ENCODE results near the gene DEPP1.

The DEPP1 gene

GRCh38 chr10:44966816-44967509 lies 11.6 kb downstream of the DEPP1 start:
- DNase-seq (ENCODE audit: low spot score) = no peak

- no peak for DNase-seq (ENCODE audit: low spot score)
These were observed 12.3 kb downstream of the DEPP1 start for GRCh38 chr10:44966129-44966815.

GRCh38 chr10:44965651-44966097 lies 12.9 kb downstream of the DEPP1 start:
- no peak for DNase-seq (ENCODE audit: low spot score)

GRCh38 chr10:44965104-44965503 lies 13.5 kb downstream of the DEPP1 start:
- no peak for DNase-seq (ENCODE audit: low spot score)

GRCh38 chr10:44963772-44964633 lies 14.6 kb downstream of the DEPP1 start:
- DNase-seq (ENCODE audit: low spot score) = peak; percentile 97

GRCh38 chr10:44962870-44963738 lies 15.5 kb downstream of the DEPP1 start:
- peak; percentile 76 for DNase-seq (ENCODE audit: low spot score)

- no peak for DNase-seq (ENCODE audit: low spot score)
These were observed 16.5 kb downstream of the DEPP1 start for GRCh38 chr10:44961931-44962750.

- no peak for DNase-seq (ENCODE audit: low spot score)
These were observed 17.4 kb downstream of the DEPP1 start for GRCh38 chr10:44961230-44961571.

GRCh38 chr10:44960482-44961229 lies 18.0 kb downstream of the DEPP1 start:
- no peak for DNase-seq (ENCODE audit: low spot score)

GRCh38 chr10:44960088-44960460 lies 18.5 kb downstream of the DEPP1 start:
- DNase-seq (ENCODE audit: low spot score) = no peak

GRCh38 chr10:44959247-44960087 lies 19.1 kb downstream of the DEPP1 start, which contains the start of gene RASSF4:
TSS of gene RASSF4 (plus strand) at chr10:44959802. CDS start at chr10:44970203, 10,401 bp downstream.
- peak; percentile 85 for DNase-seq (ENCODE audit: low spot score)

GRCh38 chr10:44958898-44959246 lies 19.7 kb downstream of the DEPP1 start:
- no peak for DNase-seq (ENCODE audit: low spot score)

- no peak for DNase-seq (ENCODE audit: low spot score)
These were observed 20.3 kb downstream of the DEPP1 start for GRCh38 chr10:44958196-44958897.

- no peak for DNase-seq (ENCODE audit: low spot score)
These were observed 21.6 kb downstream of the DEPP1 start for GRCh38 chr10:44956717-44957706.

GRCh38 chr10:44956226-44956625 lies 22.4 kb downstream of the DEPP1 start:
- no peak for DNase-seq (ENCODE audit: low spot score)

- no peak for DNase-seq (ENCODE audit: low spot score)
These were observed 23.1 kb downstream of the DEPP1 start for GRCh38 chr10:44955413-44956070.

GRCh38 chr10:44954962-44955361 lies 23.6 kb downstream of the DEPP1 start:
- no peak for DNase-seq (ENCODE audit: low spot score)
